GM23338 (cell line): ENCODE results near the gene BOK. TPM values are rescaled to one million over a fixed set of nuclear protein-coding genes. Genes with fewer than 3 reads are reported as not detected.

ENCODE experiments used
- ATAC-seq: fragments of 200-7000 bp; cut with Tn5 transposase; 3 replicates; pipeline ENCODE4 v1.9.1; 2020
- DNase-seq: peaks from one replicate; pipeline ENCODE4 v3.0.0-alpha.2; 2015; ENCODE audit warnings: low spot score
- H2AFZ ChIP-seq: fragments of 200-600 bp; sonication (generic); 2 replicates; pipeline ENCODE4 v1.8.0; 2016; ENCODE audit warnings: antibody characterized with exemption, mild to moderate bottlenecking, moderate library complexity
- H3F3A ChIP-seq: fragments of 200-600 bp; sonication (generic); replicated peaks from 2 replicates; pipeline ENCODE4 v1.8.0; 2017; ENCODE audit warnings: antibody characterized with exemption, mixed run types, low read depth
- H3K27ac ChIP-seq: fragments of 200-600 bp; sonication (generic); 2 replicates; pipeline ENCODE4 v1.6.1; 2016; ENCODE audit warnings: low read depth
- H3K27me3 ChIP-seq: fragments of 200-600 bp; sonication (generic); 2 replicates; pipeline ENCODE4 v1.8.0; 2016; ENCODE audit warnings: mild to moderate bottlenecking, mixed run types, moderate library complexity; ENCODE audit not compliant: insufficient read depth
- H3K36me3 ChIP-seq: fragments of 200-600 bp; sonication (generic); 2 replicates; pipeline ENCODE4 v1.8.0; 2016; ENCODE audit warnings: mild to moderate bottlenecking; ENCODE audit not compliant: insufficient read depth
- H3K4me1 ChIP-seq: fragments of 200-600 bp; sonication (generic); 2 replicates; pipeline ENCODE4 v1.8.0; 2016; ENCODE audit warnings: mild to moderate bottlenecking, moderate library complexity; ENCODE audit not compliant: insufficient read depth
- H3K4me2 ChIP-seq: fragments of 200-600 bp; sonication (generic); 2 replicates; pipeline ENCODE4 v1.7.1; 2017; ENCODE audit warnings: mixed run types
- H3K4me3 ChIP-seq: fragments of 200-600 bp; sonication (generic); 2 replicates; pipeline ENCODE4 v1.6.1; 2016; ENCODE audit warnings: mixed run types
- H3K79me2 ChIP-seq: fragments of 200-600 bp; sonication (generic); replicated peaks from 2 replicates; pipeline ENCODE4 v1.8.0; 2017; ENCODE audit warnings: mild to moderate bottlenecking; ENCODE audit not compliant: insufficient read depth
- H3K9me2 ChIP-seq: fragments of 200-600 bp; sonication (generic); 2 replicates; pipeline ENCODE4 v1.8.0; 2017; ENCODE audit not compliant: insufficient read depth
- H4K20me1 ChIP-seq: fragments of 200-600 bp; sonication (generic); replicated peaks from 2 replicates; pipeline ENCODE4 v1.8.0; 2017; ENCODE audit warnings: mild to moderate bottlenecking; ENCODE audit not compliant: insufficient read depth
- H3K27ac Mint-ChIP-seq: 2 replicates; pipeline ENCODE4 v1.8.0; 2020; ENCODE audit warnings: inconsistent platforms, mild to moderate bottlenecking, moderate library complexity, mixed read lengths
- H3K27me3 Mint-ChIP-seq: 3 replicates; pipeline ENCODE4 v1.8.0; 2022; ENCODE audit warnings: low read depth, mild to moderate bottlenecking, moderate library complexity, mixed read lengths, inconsistent platforms; ENCODE audit not compliant: insufficient read depth, poor library complexity
- H3K36me3 Mint-ChIP-seq: 3 replicates; pipeline ENCODE4 v1.8.0; 2021; ENCODE audit warnings: low read depth, mild to moderate bottlenecking, inconsistent platforms, moderate library complexity, mixed read lengths
- H3K4me1 Mint-ChIP-seq: 3 replicates; pipeline ENCODE4 v1.8.0; 2020; ENCODE audit warnings: mild to moderate bottlenecking, inconsistent platforms, mixed read lengths
- H3K4me3 Mint-ChIP-seq: 3 replicates; pipeline ENCODE4 v1.8.0; 2021; ENCODE audit warnings: moderate library complexity, mild to moderate bottlenecking, inconsistent platforms, mixed read lengths
- H3K9me3 Mint-ChIP-seq: 3 replicates; pipeline ENCODE4 v1.8.0; 2020; ENCODE audit warnings: moderate library complexity, mild to moderate bottlenecking, inconsistent platforms, mixed read lengths
- CREB1 ChIP-seq: fragments of 250-450 bp; sonication (Bioruptor Pico); IDR thresholded peaks from 2 replicates; pipeline ENCODE4 v1.5.0; 2020; ENCODE audit warnings: low read depth, mild to moderate bottlenecking, moderate library complexity
- CTCF ChIP-seq, 2 experiments: fragments of 200-600 bp in 1 of 2; sonication (generic) in 1 of 2; conservative IDR thresholded peaks; 2 replicates each; pipeline versions ENCODE4 v1.5.1 to v1.6.1; 2016 to 2017; ENCODE audit warnings: antibody characterized with exemption in 2 of 2, low read depth in 2 of 2, mild to moderate bottlenecking in 2 of 2, moderate library complexity in 1 of 2
- EZH2phosphoT487 ChIP-seq: fragments of 200-600 bp; sonication (generic); IDR thresholded peaks from one replicate; pipeline ENCODE4 v1.8.1; 2018; ENCODE audit warnings: antibody characterized with exemption; ENCODE audit not compliant: unreplicated experiment
- JUNB ChIP-seq: IDR thresholded peaks from one replicate; pipeline ENCODE4 v1.6.1; 2016; ENCODE audit warnings: antibody characterized with exemption; ENCODE audit not compliant: unreplicated experiment
- POLR2AphosphoS5 ChIP-seq: IDR thresholded peaks from 2 replicates; pipeline ENCODE4 v1.6.1; 2016; ENCODE audit warnings: antibody characterized with exemption, low read depth
- REST ChIP-seq: IDR thresholded peaks from one replicate; pipeline ENCODE4 v1.6.1; 2018; ENCODE audit warnings: antibody characterized with exemption; ENCODE audit not compliant: unreplicated experiment
- STAT1 ChIP-seq: IDR thresholded peaks from one replicate; pipeline ENCODE4 v1.6.1; 2016; ENCODE audit warnings: antibody characterized with exemption; ENCODE audit not compliant: unreplicated experiment
- ZNF114 ChIP-seq: fragments of 250-450 bp; sonication (Bioruptor Pico); IDR thresholded peaks from 2 replicates; pipeline ENCODE4 v1.5.0; 2020; ENCODE audit warnings: mild to moderate bottlenecking, moderate library complexity
- ZNF462 ChIP-seq: fragments of 250-450 bp; sonication (Bioruptor Pico); IDR thresholded peaks from 2 replicates; pipeline ENCODE4 v1.5.0; 2020; ENCODE audit warnings: mild to moderate bottlenecking, moderate library complexity
- polyA plus RNA-seq: library from polyadenylated mRNA; unstranded; fragments of >200 nt; fragmentation: Nextera tagmentation; extraction: Ambion mirVana; gene quantifications from 2 replicates; pipeline ENCODE4 v1.2.1, GENCODE V29; 2016
- total RNA-seq: library from RNA; depleted of rRNA; stranded (reverse); fragments of >200 nt; shearing (Covaris generic); gene quantifications from 2 replicates; pipeline ENCODE4 v1.2.3, GENCODE V29; 2014

The BOK gene
- total and polyA plus RNA-seq, 2 experiments from 2014 or later = 13.5 to 36.7 TPM

GRCh38 chr2:241582806-241583205 is 24.3 kb downstream of the BOK start (continued):
- TF ChIP-seq REST (no peak), STAT1 (no peak), JUNB (no peak), POLR2AphosphoS5 (no peak)

GRCh38 chr2:241584436-241584835 is 25.9 kb downstream of the BOK start:
- no peak overlapping the region for H3K4me3 Mint-ChIP-seq
- H3K27ac Mint-ChIP-seq = peak overlapping the region; percentile 81; the same call in 1 of the 2 replicates
- 0 out of 2 replicates have a peak overlapping the region, but pooled peaks have one; percentile 39 for H3K27ac ChIP-seq
- no peak for TF ChIP-seq CTCF (conservative IDR thresholded peaks at IDR 0.05; ENCODE audit: low read depth in 2 of 2)
- no peak for TF ChIP-seq CREB1
- TF ChIP-seq STAT1 = no peak
- TF ChIP-seq ZNF114 (CRISPR knock-in tag) = no peak
- no peak for TF ChIP-seq POLR2AphosphoS5
- no peak for TF ChIP-seq EZH2phosphoT487
- TF ChIP-seq REST = no peak
- no peak for TF ChIP-seq ZNF462 (CRISPR knock-in tag)
- DNase-seq (peak; percentile 69), ATAC-seq (peak; percentile 58)
- H2AFZ ChIP-seq = no peak overlapping the region
- H3K9me3 Mint-ChIP-seq = peaks cover 64% of the 10 kb centered on the region
- H3K27me3 ChIP-seq = no peaks in the 10 kb centered on the region
- H3K4me1 Mint-ChIP-seq = peaks cover 6% of the 10 kb centered on the region
- no peak overlapping the region for H3K4me3 ChIP-seq
- no peaks in the 10 kb centered on the region for H3F3A ChIP-seq
- H3K27me3 Mint-ChIP-seq = peaks cover 10% of the 10 kb centered on the region
- 0 out of 2 replicates have a peak, but pooled peaks cover 3% of the 10 kb centered on the region for H3K79me2 ChIP-seq
- peaks cover 5% of the 10 kb centered on the region; the same call in 1 of the 2 replicates for H3K4me1 ChIP-seq
- H3K9me2 ChIP-seq = no peaks in the 10 kb centered on the region
- 0 out of 2 replicates have a peak, but pooled peaks cover 3% of the 10 kb centered on the region for H4K20me1 ChIP-seq
- H3K4me2 ChIP-seq = no peak overlapping the region
- H3K36me3 Mint-ChIP-seq = peaks cover 5% of the 10 kb centered on the region
- H3K36me3 ChIP-seq = peaks cover 25% of the 10 kb centered on the region
